Ureter (tissue), 1 donor: ENCODE results near the gene TWF1. TPM values are rescaled to one million over a fixed set of nuclear protein-coding genes. Genes with fewer than 3 reads are reported as not detected.
A peak's percentile ranks its signal among the peaks of the same experiment; 100 is the strongest.
"Not testable (repeated sequence)": the region's sequence is repeated elsewhere in the genome, so short reads cannot be mapped to it uniquely, and the experiment has no call there.

Experiments used
- DNase-seq: peaks from one replicate; pipeline ENCODE4 v3.0.0-alpha.2; 2020; ENCODE audit warnings: low spot score
- total RNA-seq: library from RNA; stranded (reverse); gene quantifications from one replicate; pipeline ENCODE4 v1.2.4, GENCODE V29; 2023
- donor health status: DM: yes; HTN: yes; CAD: no.

TWF1 gene
- 144 TPM for total RNA-seq

DNA sequence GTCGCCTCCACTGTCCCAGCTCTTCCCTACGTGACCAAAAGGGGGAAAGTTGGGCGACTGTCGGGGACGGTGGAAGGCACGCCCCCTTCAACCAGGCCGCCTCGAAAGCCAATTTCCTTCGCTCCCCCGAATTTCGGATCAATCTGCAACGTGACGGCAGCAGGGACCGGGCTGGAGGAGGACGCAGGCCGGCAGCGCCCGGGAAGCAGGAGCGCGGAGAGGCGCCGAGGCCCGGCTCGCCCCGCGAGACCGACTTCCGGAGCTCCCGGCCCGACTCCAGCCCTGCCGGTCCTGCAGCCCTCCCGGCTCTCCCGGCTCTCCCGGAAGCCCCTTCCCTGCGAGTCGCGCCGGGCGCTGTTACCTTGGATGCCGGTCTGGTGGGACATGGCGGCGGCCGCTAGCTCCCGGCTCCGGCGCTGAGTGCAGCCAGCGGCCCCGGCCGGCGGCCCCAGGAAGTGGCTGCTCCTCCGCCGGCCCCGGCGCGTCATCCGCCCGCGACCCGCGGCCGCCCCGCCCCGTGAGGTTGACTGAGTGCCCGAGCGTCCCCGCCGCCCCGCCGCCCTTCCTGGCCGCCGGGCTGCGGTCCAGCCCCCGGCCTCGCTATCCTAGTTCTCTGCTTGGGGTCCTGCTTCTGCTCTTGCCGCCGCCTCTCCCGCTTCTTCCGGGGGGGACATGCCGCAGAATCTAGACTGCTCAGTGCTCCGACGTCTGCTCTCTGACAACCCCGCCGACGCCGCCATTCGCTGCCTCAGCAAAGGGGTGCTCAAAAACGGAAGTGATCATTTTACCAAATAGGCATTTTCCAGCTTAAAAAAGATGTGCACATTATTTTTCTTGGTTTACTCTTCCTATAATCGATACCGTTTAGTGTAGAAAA lies at the start of gene TWF1:
Gene TWF1 (minus strand): TSS at position 458 of the 877 bp plus-strand sequence. CDS start 72 bp downstream, at position 386.
- DNase-seq, result peak; percentile 89

DNA sequence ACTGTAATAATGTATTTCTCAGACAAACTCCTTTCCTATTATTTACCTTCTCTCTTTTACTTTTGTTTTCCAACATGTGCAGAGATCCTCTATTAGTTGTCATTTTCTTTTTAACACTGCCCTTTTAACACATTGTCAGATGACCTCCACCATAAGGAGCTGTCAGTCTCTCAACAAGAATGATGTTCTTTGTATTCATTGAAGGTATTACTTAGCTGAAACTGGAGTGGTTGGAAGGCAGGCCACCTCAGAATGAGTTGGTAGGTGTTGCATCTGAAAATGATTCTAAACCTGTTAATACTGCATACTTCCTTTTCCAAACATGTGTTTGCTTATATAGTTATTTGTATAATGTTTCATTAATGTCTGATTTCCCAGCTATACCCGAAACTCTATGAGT lies 46.6 kb upstream of the TWF1 start:
- DNase-seq, result no peak

DNA sequence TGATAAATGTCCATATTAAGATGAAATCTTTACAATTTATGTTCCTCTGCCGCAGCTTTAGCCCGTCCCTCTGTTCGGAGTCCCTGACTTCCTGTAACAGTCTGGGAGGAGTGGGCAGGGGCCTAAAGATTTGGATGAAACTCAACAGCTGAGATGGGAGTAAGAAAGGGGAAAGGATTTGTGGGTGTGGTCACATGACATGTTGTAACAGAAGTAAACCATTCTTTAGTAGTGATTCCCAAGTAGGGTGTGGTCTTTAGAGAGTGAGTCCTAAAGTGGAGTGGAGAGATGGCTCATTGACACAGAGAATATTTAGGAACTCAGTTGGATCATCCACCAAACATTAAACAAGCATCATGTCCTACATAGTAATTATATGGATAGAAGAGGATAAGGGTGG lies 42.7 kb upstream of the TWF1 start:
- DNase-seq, result no peak

DNA sequence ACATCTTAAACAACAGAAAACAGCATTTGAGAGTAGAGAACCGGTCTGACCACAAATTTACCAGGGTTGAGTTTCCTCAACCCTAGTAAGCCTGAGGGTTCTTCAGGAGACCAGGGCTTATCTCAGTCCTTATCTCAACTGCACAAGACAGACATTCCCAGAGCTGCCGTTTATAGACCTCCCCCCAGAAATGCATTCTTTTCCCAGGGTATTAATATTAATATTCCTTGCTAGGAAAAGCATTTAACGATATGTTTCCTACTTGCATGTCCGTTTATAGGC lies 42.0 kb upstream of the TWF1 start:
- DNase-seq, result no peak

DNA sequence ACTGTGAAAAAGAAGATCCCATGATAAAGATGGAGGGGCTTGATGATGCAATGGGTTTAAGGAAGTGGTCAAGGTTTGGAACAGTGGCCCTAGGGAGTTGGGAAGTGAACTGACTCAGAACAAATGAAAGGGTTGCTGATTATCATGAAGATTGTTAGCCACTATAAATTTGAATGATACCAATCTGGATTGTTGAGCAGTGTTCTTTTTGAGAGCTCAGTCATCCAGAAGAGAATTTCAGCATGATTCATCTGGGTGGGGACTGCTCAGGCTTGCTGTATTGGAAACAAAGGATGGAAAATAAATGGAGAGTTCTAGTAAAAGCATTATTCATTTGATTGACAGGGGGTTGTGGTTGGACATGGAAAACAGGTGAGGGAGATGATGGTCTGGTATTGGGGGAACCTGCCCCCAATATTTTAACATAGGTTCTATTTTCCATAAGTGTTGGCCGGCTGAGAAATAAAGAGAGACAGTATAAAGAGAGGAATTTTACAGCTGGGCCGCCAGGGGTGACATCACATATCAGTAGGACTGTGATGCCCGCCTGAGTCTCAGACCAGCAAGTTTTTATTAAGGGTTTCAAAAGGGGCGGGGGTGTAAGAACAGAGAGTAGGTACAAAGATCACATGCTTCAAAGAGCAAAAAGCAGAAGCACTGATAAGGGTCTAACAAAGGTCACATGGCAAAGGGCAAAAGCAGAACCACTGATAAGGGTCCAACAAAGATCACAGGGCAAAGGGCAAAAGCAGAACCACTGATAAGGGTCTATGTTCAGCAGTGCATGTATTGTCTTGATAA lies 41.5 kb upstream of the TWF1 start:
- not testable (repeated sequence) for DNase-seq

DNA sequence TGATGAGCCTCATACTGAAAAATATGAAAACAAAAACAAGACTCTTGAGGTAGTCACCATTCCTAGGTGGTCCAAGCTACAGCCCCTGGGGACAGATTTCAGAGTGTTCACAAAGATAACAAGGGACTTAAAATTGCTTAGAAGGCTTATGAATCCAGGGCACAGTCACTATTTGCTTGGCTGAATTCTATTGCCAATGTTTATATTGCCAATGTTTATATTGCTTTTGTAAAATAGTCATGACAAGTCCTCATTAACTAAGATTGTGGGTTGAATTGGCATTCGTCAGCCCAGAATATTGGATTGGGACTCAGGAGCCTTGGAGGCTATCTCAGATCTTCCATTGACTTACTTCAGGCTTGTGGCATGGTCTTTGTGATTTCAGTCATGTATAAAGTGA lies 36.1 kb upstream of the TWF1 start:
- no peak for DNase-seq

DNA sequence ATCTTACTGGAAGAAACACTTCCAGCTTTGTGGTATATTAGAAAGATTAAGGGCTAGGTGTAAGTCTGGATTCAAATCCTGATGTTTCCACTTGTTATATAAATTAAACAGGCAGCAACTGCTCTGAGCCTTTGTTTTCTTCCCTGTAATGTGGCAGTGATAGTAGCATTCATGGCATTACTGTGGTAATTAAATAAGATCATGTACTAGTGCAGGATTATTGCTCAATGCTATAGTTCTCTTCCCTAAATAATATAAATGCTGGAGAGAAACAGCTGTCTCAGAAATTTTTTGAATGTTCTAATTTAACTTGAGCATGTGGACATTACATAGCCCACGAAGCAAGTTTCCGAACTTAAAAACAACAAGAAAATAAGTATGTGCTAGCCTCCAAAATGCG lies 35.1 kb upstream of the TWF1 start:
- DNase-seq, result no peak

DNA sequence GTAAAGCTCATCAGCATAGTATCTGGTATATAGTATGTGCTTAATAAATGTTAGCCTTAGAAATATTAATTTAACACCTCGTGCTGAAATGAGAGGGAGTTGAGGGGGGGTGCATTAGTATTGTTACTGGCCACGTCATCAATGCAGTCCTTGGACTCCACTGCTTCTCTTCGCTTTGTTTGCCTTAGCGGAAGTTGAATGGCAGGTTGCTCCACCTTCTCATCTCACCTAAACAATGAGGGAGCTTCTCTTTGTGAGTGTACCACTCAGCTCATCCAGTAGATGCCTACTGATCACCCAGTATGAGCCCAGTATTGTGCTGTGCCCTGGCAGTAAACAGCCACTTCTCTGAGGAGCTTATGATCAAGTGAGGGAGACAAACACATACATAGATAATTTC lies 34.2 kb upstream of the TWF1 start:
- DNase-seq, result no peak

DNA sequence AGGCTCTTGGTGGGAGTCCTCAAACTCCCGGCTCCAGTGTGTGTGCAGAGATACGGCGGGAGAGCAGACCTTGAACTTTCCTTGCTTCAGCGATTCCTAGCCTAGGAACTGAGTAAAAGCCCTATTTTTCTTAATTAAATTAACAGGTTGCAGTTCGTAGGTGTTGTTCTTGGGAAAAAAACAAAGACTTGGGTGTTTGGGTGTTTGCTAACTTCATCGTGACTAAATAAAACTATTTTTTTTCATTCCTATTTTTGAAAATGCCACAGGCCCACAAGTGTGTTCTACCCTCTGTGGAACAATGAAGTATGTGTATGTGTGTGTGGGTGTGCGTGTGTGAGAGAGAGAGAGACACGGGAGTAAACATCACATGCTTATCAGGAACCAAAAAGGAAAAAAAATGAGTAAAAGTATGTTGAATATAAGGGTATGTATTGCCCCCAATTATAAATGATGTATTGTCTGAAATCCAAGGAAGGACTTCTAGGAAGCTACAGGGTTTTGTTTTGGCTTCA lies 30.4 kb upstream of the TWF1 start:
- DNase-seq, result no peak

DNA sequence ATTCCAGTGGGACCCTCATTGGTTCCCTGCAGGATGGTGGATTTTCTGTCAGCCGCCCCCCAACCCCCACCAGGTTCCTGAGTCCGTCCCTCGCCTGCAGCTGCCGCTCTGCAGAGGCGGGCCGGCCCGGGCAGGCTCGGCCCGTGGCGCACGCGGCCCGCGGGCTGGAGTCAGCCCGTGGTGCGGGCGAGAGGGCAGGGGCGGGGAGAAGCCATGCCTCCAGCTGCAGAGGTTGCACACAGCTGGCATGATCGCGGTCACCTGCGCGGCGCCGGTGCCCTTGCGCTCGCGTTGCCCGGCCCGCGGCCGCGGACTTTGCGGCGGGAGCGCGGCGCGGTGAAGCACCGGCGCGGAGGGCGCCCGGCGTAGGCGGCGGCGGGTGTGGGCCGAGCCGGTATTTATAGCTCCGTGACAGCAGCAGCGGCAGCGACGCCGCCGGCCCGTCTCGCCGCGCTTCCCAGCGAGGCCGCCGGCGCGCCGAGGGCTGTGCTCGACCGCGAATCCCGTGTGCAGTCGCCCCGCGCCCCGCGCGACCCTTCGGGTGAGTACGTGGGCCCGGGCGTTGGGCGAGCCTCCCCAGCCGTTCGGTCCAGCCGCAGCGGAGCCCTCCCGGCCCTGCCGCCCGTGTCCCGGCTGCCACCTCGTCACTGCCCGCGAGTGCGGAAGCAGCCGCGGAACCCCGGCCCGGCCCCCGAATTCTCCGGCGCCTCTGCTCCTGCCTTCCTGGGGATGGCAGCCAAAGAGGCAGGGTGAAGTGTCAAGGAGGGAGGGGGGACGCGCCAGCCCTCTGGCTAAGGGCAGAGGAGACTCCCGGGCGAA lies 29.7 kb upstream of the TWF1 start, which contains the start of gene TMEM117:
Gene TMEM117 (plus strand): TSS at position 426 of the 819 bp plus-strand sequence.
- peak; percentile 71 for DNase-seq

DNA sequence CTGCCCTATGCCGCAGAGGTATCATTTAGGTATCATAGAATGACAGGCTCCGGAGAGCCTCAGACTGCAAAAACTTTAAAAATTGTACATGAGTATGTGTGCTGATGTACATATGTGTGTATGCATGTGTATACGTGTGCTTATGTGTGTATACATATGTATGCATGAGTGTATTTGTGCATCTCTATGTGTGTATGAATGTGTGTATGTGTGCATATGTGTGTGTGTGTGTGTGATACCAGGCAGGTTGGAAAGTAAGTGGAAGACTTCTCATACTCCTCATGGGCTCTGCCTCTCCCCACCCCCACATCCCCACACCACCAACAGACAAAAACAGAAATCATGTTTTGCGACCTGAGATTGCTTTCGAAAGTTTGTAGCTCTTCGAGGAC lies 29.1 kb upstream of the TWF1 start:
- no peak for DNase-seq

DNA sequence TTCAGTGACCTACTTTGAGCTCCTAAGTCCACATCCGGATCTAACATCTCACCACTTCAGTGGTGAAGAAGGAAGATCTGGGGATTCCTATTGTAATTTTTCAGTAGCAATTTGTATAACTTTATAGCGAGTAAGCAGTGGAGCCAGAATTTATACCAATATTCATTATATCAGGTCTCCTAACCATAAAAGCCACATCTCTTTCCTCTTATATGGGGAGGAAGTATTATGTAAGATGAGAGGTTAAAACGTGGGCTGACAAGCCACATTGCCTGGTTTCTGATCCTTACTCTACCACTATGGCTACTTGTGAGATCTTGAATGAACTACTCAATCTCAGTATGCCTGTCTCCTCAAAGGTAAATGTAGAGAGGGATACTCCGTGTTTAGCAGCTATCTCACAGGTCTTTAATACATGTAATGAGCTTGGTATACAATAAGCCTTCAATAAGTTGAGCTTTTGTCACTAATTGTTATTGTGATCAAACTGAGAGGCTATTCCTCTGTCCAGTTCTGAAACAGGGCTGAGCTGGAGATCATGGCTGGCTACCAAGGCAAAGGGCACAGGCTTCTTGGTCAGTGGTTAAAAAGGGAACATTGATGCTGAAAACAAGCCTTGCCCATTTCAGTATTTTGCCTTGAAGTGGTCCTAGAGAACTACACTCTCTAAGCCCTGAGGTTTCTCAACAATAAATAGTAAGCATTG lies 26.5 kb upstream of the TWF1 start:
- no peak for DNase-seq

DNA sequence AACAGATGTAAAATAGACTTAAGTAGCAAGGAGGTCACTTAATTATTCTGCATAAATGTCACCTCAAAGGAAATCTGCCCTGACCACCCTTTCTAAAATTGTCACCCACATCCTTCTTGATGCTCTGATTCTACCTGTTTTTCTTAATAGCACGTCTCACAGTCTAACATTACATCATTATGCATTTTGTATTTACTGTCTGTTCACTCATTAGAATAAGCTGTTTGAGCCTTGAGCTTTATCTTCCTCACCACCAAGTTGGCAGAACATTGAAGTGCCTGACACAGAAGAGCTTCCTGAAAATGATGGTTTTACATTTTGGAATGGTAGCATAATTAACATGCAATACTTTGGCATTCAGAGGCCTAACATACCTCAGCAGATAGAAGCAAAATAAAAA lies 21.0 kb upstream of the TWF1 start:
- DNase-seq, result no peak

DNA sequence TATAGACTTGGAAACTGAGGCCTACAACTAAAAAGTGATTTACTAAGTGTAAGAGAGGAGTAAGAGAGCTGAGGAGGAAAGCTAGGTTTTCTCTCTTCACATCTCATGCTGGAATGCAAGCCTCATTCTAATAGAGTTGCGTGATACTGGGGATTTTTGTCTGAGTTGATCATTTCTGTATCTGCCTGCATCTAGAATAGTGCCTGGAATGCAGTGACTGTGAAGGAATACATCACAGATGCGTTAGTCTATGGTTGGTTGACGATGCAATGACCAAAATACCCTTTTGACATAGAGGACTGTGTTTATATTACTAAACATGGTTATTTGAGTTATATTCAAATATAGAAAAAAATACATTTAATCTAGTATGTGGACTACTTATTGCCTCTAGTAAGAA lies 20.6 kb upstream of the TWF1 start:
- DNase-seq, result no peak

DNA sequence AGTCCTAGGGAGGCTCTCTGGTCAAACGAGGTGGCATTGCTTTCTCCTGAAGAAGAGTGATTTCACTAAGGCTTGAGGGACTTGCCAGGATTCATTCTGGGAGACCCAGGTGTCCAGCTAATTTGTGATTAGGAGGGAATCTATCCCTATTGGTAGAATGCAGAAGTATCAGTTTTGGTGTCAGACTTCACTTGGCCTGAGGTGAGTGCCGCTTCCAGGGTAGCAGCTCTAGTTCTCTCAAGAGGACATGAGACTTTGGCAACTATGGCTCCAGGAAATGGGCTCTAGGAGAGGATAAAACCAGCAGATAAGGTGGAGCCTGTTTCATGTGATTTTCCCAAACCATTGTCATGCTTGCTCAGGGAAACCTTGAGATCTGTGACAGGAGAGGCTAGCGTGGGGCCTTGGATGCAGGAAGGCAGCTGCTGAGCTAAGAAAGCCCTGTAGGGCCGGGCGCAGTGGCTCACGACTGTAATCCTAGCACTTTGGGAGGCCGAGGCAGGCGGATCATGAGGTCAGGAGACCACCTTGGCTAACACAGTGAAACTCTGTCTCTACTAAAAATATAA lies 18.2 kb upstream of the TWF1 start:
- DNase-seq, result no peak

DNA sequence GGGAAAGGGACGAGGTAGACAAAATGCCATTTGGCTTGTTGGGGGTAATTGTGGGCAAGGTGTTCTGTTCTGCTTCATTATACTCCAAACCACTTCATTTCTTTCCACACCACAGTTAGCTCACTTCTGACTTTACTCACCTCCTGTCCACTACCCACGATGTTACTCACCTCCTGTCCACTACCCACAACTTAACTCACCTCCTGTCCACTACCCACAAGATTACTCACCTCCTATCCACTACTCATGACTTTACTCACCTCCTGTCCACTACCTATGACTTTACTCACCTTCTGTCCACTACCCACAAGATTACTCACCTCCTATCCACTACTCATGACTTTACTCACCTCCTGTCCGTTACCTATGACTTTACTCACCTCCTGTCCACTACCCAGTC lies 10.1 kb upstream of the TWF1 start:
- DNase-seq, result no peak

DNA sequence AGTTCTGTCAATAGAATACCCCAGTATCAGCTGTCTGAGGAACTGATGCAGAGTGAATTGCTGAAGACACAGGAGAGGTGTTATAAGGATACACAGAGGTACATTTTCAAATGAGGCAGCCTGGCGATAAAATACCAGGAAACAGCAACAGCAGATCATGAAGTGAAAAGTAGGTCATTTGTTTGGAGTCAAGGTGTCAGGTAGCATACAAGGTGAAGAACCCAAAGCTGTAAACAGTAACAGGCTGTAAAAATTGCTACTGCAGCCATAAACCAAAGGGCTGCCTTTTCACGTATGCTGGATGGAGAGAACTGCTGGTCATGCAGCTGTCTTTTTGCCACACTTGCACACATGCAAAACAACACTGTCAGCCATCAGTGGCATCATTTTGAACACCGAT lies 9.3 kb upstream of the TWF1 start:
- no peak for DNase-seq

DNA sequence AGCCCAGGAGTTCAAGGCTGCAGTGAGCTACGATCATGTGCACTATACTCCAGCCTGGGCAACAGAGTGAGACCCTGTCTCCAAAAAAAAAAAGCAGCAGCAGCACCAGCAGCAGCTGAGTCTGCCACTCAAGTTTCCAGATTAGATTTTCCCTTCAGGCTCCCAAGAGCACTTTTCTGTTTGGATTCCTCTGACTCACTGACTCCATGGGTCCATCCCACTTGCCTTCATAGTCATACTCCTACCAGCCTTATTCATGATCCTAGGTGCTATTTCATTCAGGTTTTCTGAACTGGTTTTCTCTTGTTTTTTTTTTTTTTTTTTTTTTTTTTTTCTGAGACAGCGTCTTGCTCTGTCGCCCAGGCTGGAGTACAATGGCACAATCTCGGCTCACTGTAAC lies 6.8 kb upstream of the TWF1 start:
- DNase-seq, result no peak

DNA sequence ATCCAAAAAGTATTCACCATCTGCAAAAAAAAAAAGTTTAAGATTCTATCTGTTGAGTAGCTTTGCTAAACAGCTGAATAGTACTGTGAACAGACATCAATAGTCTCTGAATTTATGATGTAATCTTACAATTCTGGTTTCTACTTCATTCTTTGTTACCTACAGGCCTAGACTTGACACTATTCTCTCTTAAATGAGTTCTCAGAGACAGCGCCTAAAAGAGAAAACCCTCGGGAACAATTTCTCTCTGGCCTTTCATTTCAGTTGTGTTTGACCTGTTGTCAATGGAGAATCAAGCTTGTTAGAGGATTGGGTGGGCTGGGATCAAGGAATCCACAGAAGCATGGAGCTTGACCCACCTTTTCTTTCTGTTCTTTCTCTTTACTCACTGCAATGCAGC lies 5.9 kb upstream of the TWF1 start:
- DNase-seq, result no peak

DNA sequence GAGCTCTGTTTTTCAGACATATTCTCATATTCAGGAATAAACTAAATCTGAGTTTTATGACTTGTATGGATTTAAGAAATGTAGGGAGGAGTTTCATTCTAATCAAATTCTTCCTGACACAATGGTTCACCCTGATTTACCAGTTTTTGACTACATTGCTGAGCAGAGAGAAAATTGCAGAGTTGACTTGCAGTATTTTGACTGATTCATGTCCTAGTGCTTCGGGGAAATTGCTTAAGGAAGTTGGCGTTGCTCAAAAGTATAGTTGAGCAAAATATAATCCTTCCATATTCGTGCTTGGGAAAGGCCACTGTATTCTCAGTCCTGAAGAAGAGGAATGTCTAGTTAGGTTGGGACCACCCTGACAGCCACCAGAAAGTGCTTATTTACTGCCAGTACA lies 1.3 kb upstream of the TWF1 start:
- no peak for DNase-seq

DNA sequence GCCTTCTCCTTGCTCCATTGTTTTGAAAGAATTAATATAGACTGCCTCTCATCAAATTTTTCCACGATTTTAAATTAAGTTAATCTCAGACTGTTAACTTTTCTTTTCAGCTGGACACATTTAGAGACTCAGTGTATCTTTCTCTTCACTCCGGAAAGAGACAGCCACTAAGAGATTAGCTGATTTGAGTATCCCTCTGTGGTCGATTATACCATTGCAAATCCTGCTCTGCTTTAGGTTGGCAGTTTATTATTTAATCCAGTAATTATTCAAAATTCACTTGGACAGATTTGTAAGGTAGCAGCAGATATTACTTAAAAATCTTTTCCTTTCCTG lies 588 bp upstream of the TWF1 start:
- no peak for DNase-seq
